ENCODE measurements around the gene GRM7.
"Not testable (repeated sequence)": the region's sequence is repeated elsewhere in the genome, so short reads cannot be mapped to it uniquely, and the experiment has no call there.

The GRM7 gene

GRCh38 chr3:6860954-6861624 lies at the start of gene GRM7:
Gene GRM7 (plus strand): TSS chr3:6861115.
- DNase-seq, result no peak

GRCh38 chr3:6821411-6821810 lies 39.5 kb upstream of the GRM7 start:
- no peak for DNase-seq

GRCh38 chr3:6825524-6825923 lies 35.4 kb upstream of the GRM7 start:
- no peak for DNase-seq

- no peak for DNase-seq
These were observed 33.5 kb upstream of the GRM7 start for GRCh38 chr3:6827453-6827852.

GRCh38 chr3:6844723-6845122 lies 16.2 kb upstream of the GRM7 start:
- DNase-seq, result no peak

- DNase-seq, result no peak
These were observed 6.7 kb upstream of the GRM7 start for GRCh38 chr3:6854184-6854583.

- DNase-seq, result no peak
These were observed 3.4 kb upstream of the GRM7 start for GRCh38 chr3:6857510-6857909.

- DNase-seq, result no peak
These were observed 564 bp upstream of the GRM7 start for GRCh38 chr3:6860149-6860953.

- DNase-seq, result no peak
These were observed 698 bp downstream of the GRM7 start for GRCh38 chr3:6861625-6862000.

- DNase-seq, result no peak
These were observed 1.3 kb downstream of the GRM7 start for GRCh38 chr3:6862041-6862879.

- no peak for DNase-seq
These were observed 1.9 kb downstream of the GRM7 start for GRCh38 chr3:6862880-6863195.

- no peak for DNase-seq
These were observed 6.4 kb downstream of the GRM7 start for GRCh38 chr3:6867269-6867668.

GRCh38 chr3:6878731-6879130 lies 17.8 kb downstream of the GRM7 start:
- DNase-seq, result no peak

GRCh38 chr3:6912240-6912639 lies 51.3 kb downstream of the GRM7 start:
- no peak for DNase-seq

- DNase-seq, result no peak
These were observed 55.0 kb downstream of the GRM7 start for GRCh38 chr3:6915898-6916297.

GRCh38 chr3:6921066-6921465 lies 60.2 kb downstream of the GRM7 start:
- DNase-seq, result no peak

GRCh38 chr3:6921876-6922275 lies 61.0 kb downstream of the GRM7 start:
- DNase-seq, result no peak

GRCh38 chr3:6928064-6928463 lies 67.1 kb downstream of the GRM7 start:
- no peak for DNase-seq

GRCh38 chr3:6929918-6930317 lies 69.0 kb downstream of the GRM7 start:
- DNase-seq, result no peak

GRCh38 chr3:6935418-6935817 lies 74.5 kb downstream of the GRM7 start:
- DNase-seq, result not testable (repeated sequence)

GRCh38 chr3:6935970-6936369 lies 75.1 kb downstream of the GRM7 start:
- no peak for DNase-seq

- DNase-seq, result no peak
These were observed 101.9 kb downstream of the GRM7 start for GRCh38 chr3:6962801-6963200.

GRCh38 chr3:6965881-6966280 lies 105.0 kb downstream of the GRM7 start:
- DNase-seq, result no peak

GRCh38 chr3:6971933-6972332 lies 111.0 kb downstream of the GRM7 start:
- no peak for DNase-seq
